IPS DF 6.9 (cell line): Measurements from ENCODE around the gene PALLD.

Experiments
- DNase-seq: peaks from one replicate; pipeline ENCODE4 v3.0.0-alpha.2; 2013; ENCODE audit warnings: low read depth, low spot score
- H3K27ac ChIP-seq: one replicate; pipeline ENCODE4 v1.5.1; 2013; ENCODE audit warnings: low read length, control low read depth
- H3K27me3 ChIP-seq: 2 replicates; pipeline ENCODE4 v1.6.1; 2013; ENCODE audit warnings: mild to moderate bottlenecking, low read length; ENCODE audit not compliant: control insufficient read depth, insufficient read depth
- H3K36me3 ChIP-seq: 2 replicates; pipeline ENCODE4 v1.6.1; 2013; ENCODE audit warnings: low read length; ENCODE audit not compliant: control insufficient read depth, insufficient read depth
- H3K4me1 ChIP-seq: 2 replicates; pipeline ENCODE4 v1.6.1; 2013; ENCODE audit warnings: low read length; ENCODE audit not compliant: control insufficient read depth, insufficient read depth
- H3K4me3 ChIP-seq: 2 replicates; pipeline ENCODE4 v1.5.1; 2013; ENCODE audit warnings: mild to moderate bottlenecking, low read length
- H3K9me3 ChIP-seq: 2 replicates; pipeline ENCODE4 v1.6.1; 2013; ENCODE audit warnings: low read length, inconsistent platforms; ENCODE audit not compliant: control insufficient read depth, insufficient read depth
- WGBS: extraction: QIAGEN DNeasy Blood & Tissue Kit; methylation state at CpG from one replicate; pipeline ENCODE4 v1.1.7; 2013; ENCODE audit warnings: mixed read lengths, missing lambda C conversion rate; ENCODE audit not compliant: insufficient read length, insufficient coverage; 5-methylcytosine and 5-hydroxymethylcytosine counted together

PALLD gene

GRCh38 chr4:168656055-168656660, 159.3 kb downstream of the PALLD start:
- Histone ChIP-seq H3K4me3 (no peak overlapping the region), H3K27me3 (no peaks in the 10 kb centered on the region), H3K4me1 (no peaks in the 10 kb centered on the region), H3K27ac (no peak overlapping the region), H3K9me3 (no peaks in the 10 kb centered on the region), H3K36me3 (no peaks in the 10 kb centered on the region)
- no CpG with 5 or more reads among the region's 4 CpGs for WGBS
- DNase-seq = no peak

- no CpG with 5 or more reads among the region's 3 CpGs for WGBS
- DNase-seq = no peak
- H3K4me3 ChIP-seq = no peak overlapping the region
- H3K9me3 ChIP-seq = no peaks in the 10 kb centered on the region
- no peaks in the 10 kb centered on the region for H3K27me3 ChIP-seq
- no peaks in the 10 kb centered on the region for H3K36me3 ChIP-seq
- H3K4me1 ChIP-seq = no peaks in the 10 kb centered on the region
- H3K27ac ChIP-seq = no peak overlapping the region
Measured at GRCh38 chr4:168656946-168657473, 160.2 kb downstream of the PALLD start.

DNA sequence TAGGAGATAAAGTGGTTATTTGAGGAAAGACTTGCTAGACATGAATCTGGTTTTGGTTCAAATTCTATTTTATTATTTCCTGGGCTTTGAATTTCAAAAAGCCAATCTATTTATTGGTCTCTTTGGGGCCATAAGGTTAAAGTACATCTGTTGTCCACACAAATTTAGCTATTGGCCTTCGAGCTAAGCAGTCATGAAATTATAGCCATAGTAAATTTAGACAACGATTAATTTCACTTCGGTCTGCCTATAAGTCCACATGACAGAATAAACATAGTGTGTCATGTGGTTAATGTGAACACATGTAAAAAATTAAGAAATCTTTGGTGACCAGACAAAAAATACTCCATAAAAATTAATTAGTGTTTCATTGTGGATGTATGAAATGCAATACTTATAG, 161.9 kb downstream of the PALLD start:
- DNase-seq = no peak
- H3K27me3 ChIP-seq = no peaks in the 10 kb centered on the region
- H3K27ac ChIP-seq = no peak overlapping the region
- no CpG with 5 or more reads among the region's 3 CpGs for WGBS
- H3K9me3 ChIP-seq = no peaks in the 10 kb centered on the region
- no peaks in the 10 kb centered on the region for H3K4me1 ChIP-seq
- no peak overlapping the region for H3K4me3 ChIP-seq
- no peaks in the 10 kb centered on the region for H3K36me3 ChIP-seq

DNA sequence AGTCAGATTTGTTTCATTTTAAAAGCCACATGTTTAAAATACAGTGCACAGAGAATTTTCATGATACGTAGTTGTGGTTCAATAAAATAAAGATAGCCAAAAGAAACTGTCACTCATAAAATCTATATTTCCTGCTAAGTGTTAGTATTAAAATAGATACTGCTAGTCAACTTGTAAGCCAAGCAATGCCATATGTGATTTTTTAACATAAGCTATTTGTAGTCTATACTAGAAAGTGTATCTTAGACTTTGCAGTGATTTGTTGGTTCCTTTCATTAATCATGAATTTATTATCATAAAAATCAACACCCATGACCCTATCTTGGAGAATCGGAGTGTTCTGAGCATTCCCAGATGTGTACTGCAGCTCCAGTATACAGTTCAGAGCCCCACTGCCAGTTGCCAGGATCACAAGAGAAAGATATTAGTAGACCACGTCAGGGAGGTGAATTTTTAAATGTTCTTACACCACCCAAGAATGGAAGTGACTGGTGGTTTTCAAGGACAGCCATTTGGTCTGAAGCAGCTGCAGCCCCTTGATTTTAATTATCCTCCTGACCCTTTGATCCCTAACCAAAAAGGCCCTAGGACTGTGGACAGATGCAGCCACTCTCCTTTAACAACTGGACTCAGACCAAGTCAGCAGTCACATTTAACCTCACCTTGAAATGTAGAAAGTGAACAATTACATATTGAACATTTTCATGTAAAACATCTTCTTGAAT, 163.1 kb downstream of the PALLD start:
- Histone ChIP-seq H3K36me3 (no peaks in the 10 kb centered on the region), H3K27ac (no peak overlapping the region), H3K4me3 (no peak overlapping the region), H3K9me3 (no peaks in the 10 kb centered on the region), H3K27me3 (no peaks in the 10 kb centered on the region), H3K4me1 (no peaks in the 10 kb centered on the region)
- no CpG with 5 or more reads among the region's 3 CpGs for WGBS
- no peak for DNase-seq

DNA sequence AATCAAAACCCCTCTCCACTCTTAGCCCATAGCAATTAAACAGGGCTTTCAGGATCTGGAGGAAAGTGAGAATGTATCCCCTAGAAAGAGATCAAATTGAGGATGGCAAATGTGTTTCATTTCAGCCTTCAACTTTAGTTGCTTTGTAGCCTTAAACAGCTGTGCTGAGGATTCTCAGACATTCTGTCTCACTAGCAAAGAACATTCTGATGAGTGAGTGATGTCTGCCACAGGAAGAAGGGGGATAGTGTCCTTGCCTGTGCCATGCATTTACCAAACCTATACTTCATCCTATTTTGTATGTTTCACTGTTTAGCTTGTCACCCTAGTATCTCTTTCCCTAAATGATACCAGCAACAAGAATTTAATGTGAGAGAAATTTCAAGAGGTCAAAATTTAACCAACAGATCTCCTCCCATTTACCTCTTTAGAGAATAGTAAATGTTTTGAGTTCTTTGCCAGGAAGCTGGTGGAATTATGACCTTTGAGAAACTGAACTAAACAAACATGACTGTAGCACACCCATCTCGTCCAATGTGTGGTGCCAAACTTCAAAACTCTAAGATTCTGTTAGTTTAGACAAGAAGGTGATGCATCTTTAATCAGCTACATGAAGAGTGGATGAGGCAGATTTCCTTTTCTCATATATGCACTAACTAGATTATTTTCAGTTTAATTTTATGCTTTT, 165.6 kb downstream of the PALLD start:
- no peak overlapping the region for H3K27ac ChIP-seq
- H3K4me1 ChIP-seq = no peaks in the 10 kb centered on the region
- H3K4me3 ChIP-seq = no peak overlapping the region
- no CpG with 5 or more reads among the region's 1 CpG for WGBS
- H3K9me3 ChIP-seq = no peaks in the 10 kb centered on the region
- DNase-seq = no peak
- H3K36me3 ChIP-seq = no peaks in the 10 kb centered on the region
- H3K27me3 ChIP-seq = no peaks in the 10 kb centered on the region

DNA sequence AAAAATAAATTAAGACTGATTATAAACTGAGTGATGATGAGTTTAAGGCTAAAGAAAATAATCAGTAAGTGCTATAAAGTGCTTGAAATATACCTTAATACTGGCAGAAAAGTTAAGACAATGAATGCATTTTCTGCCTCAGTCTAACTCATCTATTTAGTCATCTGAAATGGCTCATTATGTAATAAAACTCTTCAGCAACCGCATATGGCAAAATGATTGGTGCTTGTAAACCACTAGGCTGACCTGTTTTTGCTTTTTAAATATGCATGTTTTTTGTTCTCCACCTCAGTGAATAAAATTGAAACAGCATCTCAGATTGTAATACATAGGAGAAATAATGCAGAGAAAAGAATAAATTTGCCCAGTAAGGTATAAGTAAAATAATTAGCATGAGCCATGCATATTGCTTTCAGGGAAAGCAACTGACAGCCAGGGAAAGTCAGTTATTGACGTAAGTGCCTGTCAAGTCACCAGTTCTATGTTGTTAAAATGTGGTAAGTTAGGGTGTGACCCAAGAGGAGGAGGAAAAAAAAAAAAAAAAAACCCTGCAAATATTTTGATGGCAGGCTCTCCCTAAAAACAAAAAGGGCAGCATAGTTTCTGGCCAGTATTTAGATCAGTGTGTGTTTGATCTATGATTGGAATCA, 167.5 kb downstream of the PALLD start:
- Histone ChIP-seq H3K27me3 (no peaks in the 10 kb centered on the region), H3K9me3 (no peaks in the 10 kb centered on the region), H3K4me1 (no peaks in the 10 kb centered on the region), H3K27ac (no peak overlapping the region), H3K4me3 (no peak overlapping the region), H3K36me3 (no peaks in the 10 kb centered on the region)
- DNase-seq = no peak
- WGBS = no CpG with 5 or more reads among the region's 2 CpGs

GRCh38 chr4:168666531-168666930, 169.7 kb downstream of the PALLD start:
- Histone ChIP-seq H3K4me1 (no peaks in the 10 kb centered on the region), H3K36me3 (no peaks in the 10 kb centered on the region), H3K27ac (no peak overlapping the region), H3K9me3 (no peaks in the 10 kb centered on the region), H3K27me3 (no peaks in the 10 kb centered on the region), H3K4me3 (no peak overlapping the region)
- WGBS = no CpG with 5 or more reads among the region's 2 CpGs
- DNase-seq = no peak

GRCh38 chr4:168667376-168667775, 170.5 kb downstream of the PALLD start:
- Histone ChIP-seq H3K4me1 (no peaks in the 10 kb centered on the region), H3K27me3 (no peaks in the 10 kb centered on the region), H3K9me3 (no peaks in the 10 kb centered on the region), H3K36me3 (no peaks in the 10 kb centered on the region), H3K4me3 (no peak overlapping the region), H3K27ac (no peak overlapping the region)
- no peak for DNase-seq
- no CpG with 5 or more reads among the region's 3 CpGs for WGBS

DNA sequence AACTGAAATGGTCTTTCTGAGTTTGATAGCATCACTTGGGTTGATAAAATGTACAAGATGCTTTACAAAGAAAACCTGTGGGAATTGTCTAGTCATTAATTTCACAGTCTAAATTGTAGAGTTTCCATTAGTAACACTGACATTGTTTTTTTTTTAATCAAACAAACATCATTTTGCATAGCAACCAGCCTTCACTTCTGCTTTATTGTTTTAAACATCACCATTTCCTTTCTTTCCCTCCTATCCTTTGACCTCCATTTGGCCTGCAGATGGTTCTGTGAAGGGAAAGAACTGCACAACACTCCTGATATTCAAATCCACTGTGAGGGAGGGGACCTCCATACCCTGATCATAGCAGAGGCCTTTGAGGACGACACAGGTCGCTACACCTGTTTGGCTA, 171.1 kb downstream of the PALLD start:
- WGBS = no CpG with 5 or more reads among the region's 2 CpGs
- H3K4me1 ChIP-seq = no peaks in the 10 kb centered on the region
- no peak overlapping the region for H3K4me3 ChIP-seq
- H3K9me3 ChIP-seq = no peaks in the 10 kb centered on the region
- no peaks in the 10 kb centered on the region for H3K27me3 ChIP-seq
- no peak for DNase-seq
- H3K36me3 ChIP-seq = no peaks in the 10 kb centered on the region
- no peak overlapping the region for H3K27ac ChIP-seq

GRCh38 chr4:168673476-168673875, 176.6 kb downstream of the PALLD start:
- no peak for DNase-seq
- Histone ChIP-seq H3K9me3 (no peaks in the 10 kb centered on the region), H3K4me1 (no peaks in the 10 kb centered on the region), H3K36me3 (no peaks in the 10 kb centered on the region), H3K4me3 (no peak overlapping the region), H3K27me3 (no peaks in the 10 kb centered on the region), H3K27ac (no peak overlapping the region)
- no CpG with 5 or more reads among the region's 11 CpGs for WGBS
